GM12875 (cell line): ENCODE results near the gene MYOM1.

Source experiments
- H3K4me3 ChIP-seq: one replicate; pipeline ENCODE4 v1.5.1; 2011; ENCODE audit warnings: low read depth, low read length, control low read depth
- TF ChIP-seq, protein P1 (sequence below): IDR thresholded peaks from 2 replicates; pipeline ENCODE4 v1.5.1; 2011; ENCODE audit warnings: low read depth, mild to moderate bottlenecking, control low read depth, inconsistent platforms, low read length, moderate library complexity, borderline replicate concordance; ENCODE audit not compliant: insufficient read depth

The MYOM1 gene

DNA sequence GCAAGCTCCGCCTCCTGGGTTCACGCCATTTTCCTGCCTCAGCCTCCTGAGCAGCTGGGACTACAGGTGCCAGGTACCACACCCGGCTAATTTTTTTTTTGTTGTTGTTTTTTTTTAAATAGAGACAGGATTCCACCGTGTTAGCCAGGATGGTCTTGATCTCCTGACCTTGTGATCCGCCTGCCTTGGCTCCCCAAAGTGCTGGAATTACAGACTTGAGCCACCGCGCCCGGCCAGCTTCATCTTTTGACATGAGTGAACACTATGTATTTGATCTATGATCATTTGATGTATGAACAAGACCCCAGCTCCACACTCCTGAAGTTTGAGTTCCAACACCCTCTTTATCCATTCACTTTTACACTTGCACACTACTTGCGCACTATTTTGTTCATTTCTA, 163.5 kb downstream of the MYOM1 start:
- TF ChIP-seq, protein P1, sequence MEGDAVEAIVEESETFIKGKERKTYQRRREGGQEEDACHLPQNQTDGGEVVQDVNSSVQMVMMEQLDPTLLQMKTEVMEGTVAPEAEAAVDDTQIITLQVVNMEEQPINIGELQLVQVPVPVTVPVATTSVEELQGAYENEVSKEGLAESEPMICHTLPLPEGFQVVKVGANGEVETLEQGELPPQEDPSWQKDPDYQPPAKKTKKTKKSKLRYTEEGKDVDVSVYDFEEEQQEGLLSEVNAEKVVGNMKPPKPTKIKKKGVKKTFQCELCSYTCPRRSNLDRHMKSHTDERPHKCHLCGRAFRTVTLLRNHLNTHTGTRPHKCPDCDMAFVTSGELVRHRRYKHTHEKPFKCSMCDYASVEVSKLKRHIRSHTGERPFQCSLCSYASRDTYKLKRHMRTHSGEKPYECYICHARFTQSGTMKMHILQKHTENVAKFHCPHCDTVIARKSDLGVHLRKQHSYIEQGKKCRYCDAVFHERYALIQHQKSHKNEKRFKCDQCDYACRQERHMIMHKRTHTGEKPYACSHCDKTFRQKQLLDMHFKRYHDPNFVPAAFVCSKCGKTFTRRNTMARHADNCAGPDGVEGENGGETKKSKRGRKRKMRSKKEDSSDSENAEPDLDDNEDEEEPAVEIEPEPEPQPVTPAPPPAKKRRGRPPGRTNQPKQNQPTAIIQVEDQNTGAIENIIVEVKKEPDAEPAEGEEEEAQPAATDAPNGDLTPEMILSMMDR, result no peak
- no peak overlapping the region for H3K4me3 ChIP-seq

DNA sequence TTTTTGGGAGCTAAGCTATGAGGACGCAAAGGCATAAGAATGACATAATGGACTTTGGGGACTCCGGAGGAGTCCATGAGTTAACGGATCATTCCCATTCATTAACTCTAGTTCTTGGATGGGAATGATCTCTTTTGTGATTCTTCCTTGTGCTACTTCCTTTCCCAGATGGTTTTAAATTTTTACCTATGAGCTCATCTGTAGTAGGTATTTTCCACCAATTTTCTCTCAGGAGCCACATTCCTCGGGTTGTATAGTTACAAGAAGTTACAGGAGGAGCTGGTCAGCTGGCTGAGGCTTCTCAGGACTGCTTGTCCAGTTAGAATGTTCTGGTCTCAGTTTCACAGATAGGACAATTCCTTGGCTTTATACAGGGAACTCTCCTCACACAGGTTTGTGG, 164.0 kb downstream of the MYOM1 start:
- TF ChIP-seq, protein P1, result no peak
- no peak overlapping the region for H3K4me3 ChIP-seq

DNA sequence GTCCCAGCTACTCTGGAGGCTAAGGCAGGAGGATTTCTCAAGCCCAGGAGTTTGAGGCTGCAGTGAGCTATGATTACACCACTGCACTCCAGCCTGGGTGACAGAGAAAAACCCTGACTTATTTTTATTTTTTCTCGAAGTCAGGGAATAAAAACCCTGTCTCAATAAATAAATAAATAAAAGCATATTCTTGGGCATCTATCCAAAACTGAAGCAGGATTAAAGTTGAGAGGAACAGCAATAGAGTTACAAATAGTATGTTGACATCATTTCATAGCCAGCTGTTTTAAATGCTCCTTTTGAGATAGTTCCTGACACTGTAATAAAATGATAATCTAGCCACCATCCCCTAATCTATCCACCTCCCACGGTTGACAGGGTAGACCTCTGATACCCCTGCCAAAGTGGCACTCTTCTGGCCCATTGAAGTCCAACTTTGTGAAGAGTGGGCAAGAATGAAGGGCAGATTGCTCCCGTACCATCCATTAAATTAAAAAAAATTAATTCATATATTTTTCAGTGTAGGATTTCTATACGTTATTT, 164.5 kb downstream of the MYOM1 start:
- no peak overlapping the region for H3K4me3 ChIP-seq
- TF ChIP-seq, protein P1, result no peak

GRCh38 chr18:3054780-3055179, 165.0 kb downstream of the MYOM1 start:
- H3K4me3 ChIP-seq, result no peak overlapping the region
- TF ChIP-seq, protein P1, result no peak

DNA sequence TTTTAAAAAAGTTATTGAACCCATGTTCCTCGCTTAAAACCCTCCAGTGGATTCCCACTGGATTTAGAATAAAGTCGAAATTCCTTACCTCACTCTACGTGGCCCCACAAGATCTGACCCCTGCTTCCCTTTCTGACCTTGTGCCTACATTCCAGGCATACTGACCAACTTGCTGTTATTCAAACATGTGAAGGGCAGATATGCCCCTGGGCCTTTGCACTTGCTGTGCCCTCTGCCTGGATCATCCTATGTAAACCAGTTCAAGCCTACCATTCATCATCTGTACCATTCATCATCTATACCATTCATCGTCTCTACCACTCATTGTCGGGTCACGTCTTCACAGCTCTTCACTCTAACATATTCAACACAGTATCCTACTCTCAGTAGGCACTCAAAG, 165.6 kb downstream of the MYOM1 start:
- TF ChIP-seq, protein P1, result no peak
- H3K4me3 ChIP-seq, result no peak overlapping the region

DNA sequence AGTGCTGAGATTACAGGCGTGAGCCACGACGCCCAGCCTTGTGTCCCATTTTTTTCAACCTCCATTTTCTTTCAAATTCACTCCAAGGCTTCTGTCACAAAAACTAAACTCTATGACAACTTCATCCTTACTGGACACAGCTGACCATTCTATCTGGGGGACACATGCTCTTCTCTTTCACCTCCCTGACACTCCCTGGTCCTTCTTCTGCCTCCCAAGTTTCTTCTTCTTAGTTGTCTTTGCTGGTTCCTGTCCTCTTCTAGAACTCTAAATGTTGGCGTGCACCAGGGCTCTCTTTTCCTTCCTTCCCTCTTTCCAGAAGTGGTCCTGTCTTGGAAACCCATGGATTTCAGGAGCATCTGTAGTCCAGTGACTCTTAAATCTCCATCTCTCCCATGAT, 166.7 kb downstream of the MYOM1 start:
- TF ChIP-seq, protein P1, result no peak
- H3K4me3 ChIP-seq, result no peak overlapping the region

- TF ChIP-seq, protein P1, result no peak
- H3K4me3 ChIP-seq, result no peak overlapping the region
Measured at GRCh38 chr18:3052411-3052758, 167.4 kb downstream of the MYOM1 start.
